ENCODE results near the gene TMEM9.
"Not testable (repeated sequence)": the region's sequence is repeated elsewhere in the genome, so short reads cannot be mapped to it uniquely, and the experiment has no call there.

Gene TMEM9

DNA sequence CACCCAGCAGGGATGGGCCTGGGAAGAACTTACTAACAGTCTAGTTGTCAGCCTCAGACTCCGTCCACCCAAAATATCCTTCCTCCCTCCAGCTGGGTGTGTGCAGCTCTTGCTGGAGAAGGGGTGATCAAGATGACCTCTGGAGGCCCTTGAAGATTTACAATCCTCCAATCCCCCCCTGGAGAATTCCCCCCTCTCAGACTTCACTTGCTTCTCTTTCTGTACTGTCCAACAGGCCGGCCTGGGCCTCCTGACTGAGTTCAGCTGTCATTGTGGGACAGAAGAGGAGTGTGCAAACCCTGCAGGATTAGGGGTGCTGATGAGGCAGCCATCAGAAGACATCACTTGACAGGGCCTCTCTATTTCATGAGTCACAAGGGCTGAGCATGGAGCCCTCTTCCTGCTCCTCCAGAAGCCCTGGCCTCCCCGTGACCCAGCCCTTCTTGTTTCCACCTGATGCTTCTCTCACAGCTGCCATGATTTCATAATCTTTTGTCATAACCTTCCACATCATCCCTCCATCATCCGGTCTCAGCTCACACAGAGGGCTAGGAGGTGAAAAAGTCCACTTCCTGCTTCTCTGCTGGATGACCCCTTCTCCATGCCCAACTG, 18.8 kb upstream of the TMEM9 start:
- no peak for DNase-seq

DNA sequence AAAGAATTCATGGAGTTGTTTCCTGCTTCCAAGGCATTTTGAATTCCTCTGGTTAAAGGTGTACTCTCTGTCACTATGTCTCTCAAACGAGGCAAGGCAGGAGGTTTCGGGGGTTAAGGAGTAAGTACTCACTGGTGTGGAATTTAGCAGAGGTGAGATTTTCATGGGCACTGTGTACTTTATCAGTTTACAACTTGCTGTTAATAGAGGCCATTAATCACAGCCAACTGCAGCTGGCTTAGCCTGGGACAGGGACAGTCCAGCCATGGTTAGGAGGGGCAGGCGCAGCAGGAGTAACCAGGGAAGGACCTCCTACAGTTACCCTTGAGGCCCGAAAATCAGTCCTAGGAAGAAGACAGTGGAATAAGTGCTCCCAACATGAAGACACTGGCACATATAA, 18.1 kb upstream of the TMEM9 start:
- no peak for DNase-seq

DNA sequence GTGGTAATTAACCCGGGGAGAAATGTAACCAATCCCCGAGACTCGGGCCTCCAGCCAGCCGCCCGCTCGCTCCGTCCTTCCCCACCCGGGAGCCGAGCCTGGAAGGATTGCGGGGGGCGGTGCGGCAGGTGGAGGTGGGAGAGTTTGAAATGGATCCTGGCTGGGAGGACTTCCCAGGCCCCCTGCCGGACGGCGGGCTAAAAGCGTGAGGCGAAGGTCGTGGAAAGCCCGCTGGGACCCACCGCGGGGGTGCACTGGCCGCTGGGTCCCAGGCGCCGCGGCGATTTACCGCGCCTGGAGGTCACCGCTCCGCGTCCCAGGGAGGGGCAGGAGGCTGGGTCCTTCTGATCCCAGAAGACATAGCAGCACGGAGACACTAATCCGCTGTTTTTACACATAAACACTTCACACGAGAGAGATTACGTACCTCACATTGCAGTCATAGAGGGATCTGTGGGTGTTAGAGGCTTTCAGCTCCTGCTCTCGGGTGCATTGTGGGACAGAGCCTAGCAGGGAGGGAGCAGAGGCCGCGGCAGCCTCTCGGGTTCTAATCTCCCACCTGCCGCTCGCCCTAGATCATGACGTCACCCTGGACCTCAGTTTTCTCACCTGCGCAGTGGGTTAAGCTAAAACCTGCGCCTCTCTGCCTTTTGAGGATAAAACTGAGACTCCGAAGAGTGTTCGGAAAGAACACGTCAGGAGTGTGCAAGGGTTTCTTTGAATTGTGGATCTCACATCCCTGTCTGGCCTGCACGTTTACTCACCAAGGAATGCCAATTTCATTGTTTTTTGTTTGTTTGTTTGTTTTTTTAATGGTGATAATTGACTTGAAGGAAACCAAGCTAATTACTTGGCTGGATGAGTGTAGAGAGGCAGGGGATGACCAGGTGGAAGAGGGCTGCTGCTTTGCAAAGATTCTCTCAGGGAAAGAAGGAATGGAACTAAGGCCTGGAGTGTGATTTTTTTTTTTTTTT, 17.1 kb upstream of the TMEM9 start:
- peak; percentile 43 for DNase-seq

DNA sequence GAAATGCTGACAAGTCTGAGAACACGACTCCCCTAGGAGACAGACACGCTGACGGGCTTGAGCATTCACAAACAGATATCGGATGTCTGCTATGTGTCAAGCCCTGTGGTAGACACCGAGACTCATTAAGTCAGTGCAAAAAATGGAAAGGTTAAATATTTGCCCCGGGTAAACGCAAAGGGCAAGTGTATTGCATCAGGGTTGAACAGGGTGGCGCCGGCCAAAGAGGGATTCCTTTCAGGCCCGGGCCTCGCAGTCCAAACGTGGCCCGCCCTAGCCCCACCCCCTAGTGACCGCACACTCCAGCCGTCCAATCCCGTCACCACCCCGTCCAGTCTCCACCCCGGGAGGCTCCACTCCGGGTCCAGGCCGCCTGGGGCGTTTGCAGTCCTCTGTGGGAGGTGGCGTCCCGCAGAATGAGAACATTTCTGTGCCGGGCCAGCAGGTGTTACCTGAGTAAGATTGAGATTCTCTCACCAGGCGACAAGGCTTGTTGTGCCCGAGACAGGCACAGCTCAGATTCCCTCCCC, 16.3 kb upstream of the TMEM9 start:
- peak; percentile 88 for DNase-seq

DNA sequence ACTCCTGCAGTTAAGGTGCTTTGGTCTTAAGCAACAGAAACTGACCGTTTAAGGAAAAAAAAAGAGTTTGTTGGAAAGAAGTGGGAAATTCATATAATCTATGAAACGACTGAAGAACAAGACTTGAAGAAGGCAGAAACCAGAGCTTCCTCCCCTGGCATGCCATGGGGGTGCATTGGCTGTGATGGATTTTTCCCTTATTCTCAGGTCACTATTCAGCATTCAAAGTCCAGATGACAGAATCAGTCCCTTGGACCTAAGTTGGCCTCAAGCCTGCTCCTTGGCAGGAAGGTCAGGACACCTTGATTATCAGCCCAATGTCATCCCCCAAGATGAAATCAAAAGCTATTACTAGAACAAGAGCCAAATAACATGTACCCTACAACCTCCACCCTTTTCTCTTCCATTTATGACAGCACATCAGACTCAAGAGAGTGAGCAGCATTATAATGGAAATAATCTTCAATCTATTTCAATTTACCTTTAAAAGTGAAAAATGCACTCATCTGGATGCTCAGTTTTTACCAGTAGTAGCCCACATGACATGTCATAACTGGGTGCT, 15.8 kb upstream of the TMEM9 start:
- DNase-seq: no peak

DNA sequence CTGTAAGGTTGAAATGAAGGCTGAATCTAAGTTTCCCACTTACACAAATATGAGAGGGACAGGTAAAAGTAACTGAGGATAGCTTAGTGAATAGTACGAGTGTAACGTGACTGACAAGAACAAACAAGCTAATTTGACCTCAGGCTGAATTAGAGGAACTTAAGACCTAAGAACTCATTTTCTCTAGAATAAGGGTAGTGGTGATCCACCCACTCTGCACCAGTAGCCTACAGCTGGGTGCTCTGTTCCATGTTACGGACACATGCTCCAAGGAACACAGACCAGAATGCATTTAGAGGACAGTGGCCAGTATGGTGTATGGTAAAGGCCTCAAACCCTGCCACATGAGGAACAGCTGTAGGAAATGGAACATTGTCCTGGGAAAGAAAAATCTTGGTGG, 14.9 kb upstream of the TMEM9 start:
- DNase-seq: no peak

DNA sequence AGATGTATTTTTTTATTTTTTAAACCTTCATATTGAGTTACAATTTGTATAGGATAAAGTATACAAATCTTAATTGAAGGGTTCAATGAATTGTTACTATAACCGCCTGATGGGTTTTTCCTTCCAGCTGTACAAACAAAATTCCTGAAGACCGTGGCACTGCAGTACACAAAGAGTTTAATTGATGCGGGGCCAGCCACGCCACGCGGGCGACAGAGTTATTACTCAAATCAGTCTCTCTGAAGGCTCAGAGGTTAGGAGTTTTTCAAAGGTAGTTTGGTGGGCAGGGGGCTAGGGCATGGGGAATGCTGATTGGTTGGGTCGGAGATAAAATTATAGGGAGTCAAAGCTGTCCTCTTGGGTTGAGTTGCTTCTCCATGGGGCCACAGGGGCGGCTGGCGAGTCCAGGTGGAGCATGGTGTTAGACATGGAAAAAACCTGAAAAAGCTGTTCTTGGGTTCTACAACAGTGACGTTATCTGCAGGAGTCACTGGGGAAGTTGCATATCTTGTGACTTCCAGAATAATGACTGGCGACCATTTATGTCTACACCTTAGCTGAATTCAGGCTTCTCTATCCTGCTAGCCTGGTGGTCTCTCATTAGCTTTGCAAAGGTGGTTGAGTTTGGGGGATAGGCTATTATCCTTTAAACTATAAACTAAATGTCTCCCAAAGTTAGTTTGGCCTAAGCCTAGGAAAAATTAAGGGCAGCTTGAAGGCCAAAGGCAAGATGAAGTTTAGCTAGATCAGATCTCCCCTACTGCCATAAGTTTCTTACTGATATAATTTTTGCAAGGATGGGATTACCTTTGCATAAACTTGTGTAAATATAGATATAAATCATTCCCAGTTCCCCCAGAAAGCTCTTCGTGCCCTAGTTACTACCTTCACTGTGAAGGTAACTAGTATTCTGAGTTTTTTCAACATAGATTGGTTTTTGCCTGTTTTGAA, 13.0 kb upstream of the TMEM9 start:
- DNase-seq: peak; percentile 30

DNA sequence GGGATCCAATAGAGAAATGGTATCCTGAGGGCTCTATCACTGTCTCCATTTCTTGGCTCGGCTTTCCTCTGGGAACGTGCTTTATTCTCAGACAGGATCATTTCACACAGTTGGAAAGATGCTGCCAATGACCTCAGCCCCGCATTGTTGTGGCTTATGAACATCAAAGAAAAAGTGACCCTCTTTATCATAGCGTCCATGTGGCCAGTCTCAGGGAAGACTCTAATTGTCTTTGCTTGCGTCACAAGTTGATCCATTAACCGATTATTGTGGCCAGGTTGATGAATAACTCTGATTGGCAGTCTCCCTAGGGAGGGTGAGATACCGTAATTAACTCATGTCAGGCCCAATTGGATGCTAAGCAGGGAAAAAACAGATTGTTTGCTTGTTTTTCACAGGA, 10.4 kb upstream of the TMEM9 start:
- DNase-seq: no peak

DNA sequence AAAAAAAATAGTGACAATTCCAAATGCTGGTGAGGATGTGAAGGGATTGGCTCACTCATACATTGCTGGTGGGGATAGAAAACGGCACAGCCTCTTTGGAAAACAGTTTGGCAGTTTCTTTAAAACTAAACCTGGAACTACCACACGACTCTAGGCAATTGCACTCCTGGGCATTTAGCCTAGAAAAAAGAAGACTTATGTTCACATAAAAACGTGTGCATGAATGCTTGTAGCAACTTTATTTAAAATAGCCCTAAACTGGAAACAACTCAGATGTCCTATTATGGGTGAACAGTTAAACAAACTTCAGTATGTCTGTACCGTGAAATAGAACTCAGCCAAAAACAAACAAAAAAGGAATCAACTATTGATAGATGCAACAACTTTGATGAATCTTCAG, 9.4 kb upstream of the TMEM9 start:
- no peak for DNase-seq

DNA sequence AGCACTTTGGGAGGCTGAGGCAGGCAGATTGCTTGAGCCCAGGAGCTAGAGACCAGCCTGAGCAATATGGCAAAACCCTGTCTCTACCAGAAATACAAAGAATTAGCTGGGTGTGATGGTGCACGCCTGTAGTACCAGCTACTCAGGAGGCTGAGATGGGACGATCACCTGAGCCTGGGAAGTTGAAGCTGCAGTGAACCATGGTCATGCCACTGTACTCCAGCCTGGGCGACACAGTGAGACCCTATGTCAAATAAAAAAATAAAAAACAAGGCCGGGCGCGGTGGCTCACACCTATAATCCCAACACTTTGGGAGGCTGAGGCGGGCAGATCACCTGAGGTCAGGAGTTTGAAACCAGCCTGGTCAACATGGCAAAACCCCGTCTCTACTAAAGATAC, 8.8 kb upstream of the TMEM9 start:
- not testable (repeated sequence) for DNase-seq

DNA sequence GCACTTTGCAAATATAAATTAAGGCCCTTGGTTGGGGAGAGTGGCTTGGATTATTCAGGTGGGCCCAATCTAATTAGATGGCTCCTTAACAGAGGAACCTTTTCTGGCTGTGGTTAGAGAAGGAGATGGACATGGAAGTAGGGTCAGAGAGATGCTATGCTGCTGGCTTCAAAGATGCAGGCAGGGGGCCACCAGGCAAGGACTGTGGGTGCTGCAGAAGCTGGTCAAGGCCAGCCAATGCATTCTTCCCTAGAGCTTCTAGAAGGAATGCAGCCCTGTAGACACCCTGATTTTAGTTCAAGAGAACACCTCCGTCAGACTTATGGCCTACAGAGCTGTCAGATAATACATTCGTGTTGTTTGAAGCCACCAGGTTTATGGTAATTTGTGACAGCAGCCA, 3.7 kb upstream of the TMEM9 start:
- no peak for DNase-seq

DNA sequence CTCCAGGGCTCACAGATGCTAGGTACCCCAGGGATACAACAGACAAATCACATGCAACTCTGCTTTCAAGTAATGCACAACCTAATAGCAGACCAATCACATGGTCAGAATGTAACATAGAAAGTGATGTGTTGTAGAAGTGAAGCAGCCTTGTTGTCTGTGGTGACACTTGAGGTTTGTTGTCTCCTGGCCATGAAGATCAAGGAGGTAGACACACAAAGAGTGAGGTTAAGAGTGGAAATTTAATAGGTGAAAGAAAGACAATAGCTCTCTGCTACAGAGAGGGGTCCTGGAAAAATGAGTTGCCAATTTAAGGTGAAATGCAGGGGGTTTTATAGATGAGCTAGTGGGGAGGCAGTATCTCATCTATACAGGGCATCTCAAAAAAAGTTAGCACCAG, 2.5 kb upstream of the TMEM9 start:
- no peak for DNase-seq

DNA sequence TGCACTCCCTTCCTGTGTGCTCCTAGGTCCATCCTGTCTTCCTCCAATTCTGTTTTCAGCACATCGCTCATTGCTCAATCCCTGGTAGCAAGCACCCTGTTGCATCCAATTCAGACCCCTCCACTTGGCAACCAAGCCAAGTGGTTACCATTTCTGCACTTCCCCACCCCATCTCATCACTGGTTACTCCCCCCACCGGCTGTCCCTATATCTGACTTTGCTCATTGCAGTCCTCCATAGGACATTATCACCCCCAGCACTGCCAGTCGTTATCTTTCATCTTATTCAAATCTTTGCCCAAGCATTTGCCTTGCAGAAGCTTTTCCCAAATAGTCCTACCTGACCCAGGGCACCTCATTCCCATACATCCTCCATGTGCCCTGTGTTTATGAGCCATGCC, 2.1 kb upstream of the TMEM9 start:
- DNase-seq: no peak

DNA sequence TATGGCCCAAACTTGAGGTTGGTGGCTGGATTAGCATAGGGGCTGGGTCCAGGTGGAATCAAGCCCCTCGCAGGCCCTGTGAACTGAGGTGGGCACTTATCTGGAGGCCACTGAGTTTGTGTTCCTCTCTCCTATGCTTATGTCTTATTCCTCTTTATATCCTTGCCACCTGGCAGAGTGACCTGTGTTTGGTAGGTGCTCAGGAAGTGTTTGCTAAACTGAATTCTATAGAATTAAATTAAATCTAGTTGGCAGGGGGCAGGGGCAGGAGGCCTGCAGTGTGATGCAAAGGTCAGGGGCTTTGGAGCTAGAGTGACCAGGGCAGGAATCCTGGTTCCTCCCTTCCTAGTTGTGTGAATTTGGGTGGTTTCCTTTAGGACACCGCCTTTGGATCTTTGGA, 1.1 kb upstream of the TMEM9 start:
- DNase-seq: no peak

DNA sequence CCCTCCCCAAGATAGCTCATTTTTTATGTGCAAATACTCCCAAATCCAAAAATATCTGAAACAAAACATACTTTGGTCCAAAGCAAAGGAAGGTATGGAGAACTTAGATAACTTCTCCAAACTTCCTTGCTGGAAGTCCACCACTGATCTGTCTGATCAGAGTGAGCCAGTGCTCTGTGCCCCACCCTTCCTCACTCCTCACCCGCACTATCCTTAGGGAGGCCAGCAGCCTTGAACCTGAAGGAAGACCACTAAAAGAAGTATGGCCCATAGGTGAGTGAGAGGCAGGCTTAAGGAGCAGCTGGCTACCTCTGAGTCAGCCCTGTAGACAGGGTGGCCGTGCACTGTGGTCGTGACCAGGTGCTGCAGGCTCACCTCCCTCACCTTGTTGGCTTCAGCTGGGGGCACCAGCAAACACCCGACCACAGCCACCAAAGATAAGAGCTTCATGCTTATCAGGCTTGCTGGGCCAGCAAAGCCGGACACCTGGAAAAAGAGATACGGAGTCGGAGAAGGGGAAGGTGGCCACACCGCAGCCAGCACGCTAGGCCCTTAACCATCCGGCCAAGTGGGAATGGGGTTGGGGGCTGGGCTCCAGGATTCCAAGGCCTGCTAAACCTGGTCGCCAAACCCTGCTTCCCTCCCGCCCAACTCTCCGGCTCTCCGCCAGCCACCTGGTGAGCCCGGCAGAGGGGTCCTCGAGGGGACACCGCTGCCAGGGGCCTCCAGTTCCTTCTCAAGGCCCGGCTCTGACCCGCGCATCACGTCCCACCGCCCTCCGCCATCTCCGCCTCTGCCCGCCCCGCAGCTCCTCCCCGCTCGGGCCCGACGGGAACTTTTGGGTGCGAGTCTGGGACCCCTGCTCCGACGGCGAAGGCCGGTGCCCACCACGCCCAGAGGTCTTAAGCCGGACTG, 543 bp downstream of the TMEM9 start:
- no peak for DNase-seq

DNA sequence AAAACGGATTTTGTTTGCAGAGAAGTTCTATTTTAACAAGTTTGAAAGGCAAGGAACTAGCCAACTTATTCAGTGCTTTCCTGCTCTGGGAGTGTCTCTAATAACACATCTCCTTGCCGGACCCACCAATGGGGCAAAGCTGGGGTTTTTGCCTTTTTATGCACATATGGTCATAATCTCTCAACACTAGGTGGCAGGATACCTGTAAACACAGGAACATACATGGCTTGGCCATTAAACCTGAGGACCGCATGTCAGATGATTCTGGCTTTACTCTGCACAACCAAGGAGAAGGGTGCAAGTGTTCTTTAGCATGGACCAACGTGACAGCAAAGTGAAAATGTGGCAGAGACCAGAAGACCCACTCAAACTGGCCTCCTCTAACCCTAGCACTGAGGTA, 4.9 kb downstream of the TMEM9 start:
- DNase-seq: no peak

DNA sequence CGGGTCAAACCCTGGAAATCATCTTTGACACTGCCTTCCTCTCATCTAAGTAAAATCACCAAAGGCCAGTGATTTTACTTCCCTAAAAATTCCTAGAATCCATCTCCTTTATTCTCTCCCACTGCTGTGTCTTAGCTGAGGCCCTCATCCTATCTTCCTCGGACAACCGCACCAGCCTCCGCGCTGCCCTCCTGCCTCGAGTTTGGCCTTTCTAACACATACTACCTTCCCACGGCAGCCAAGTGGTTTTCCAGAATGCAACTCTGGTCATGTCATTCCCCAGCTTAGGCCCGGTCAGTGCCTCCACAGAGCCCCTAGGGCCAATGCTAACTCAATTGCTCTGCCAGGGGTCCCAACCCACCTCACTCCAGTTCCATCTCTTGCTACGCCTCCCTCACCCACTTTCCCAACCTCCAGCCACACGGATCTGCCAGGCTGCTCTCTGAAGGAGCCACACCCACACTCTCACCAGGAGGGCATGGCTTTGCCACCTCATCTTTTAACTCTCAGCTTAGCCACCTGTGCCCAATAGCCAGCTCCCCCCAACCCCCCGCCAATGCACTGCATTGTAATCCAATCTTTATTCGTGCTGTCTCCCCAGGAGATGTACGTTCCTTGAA, 6.8 kb downstream of the TMEM9 start:
- DNase-seq: no peak

DNA sequence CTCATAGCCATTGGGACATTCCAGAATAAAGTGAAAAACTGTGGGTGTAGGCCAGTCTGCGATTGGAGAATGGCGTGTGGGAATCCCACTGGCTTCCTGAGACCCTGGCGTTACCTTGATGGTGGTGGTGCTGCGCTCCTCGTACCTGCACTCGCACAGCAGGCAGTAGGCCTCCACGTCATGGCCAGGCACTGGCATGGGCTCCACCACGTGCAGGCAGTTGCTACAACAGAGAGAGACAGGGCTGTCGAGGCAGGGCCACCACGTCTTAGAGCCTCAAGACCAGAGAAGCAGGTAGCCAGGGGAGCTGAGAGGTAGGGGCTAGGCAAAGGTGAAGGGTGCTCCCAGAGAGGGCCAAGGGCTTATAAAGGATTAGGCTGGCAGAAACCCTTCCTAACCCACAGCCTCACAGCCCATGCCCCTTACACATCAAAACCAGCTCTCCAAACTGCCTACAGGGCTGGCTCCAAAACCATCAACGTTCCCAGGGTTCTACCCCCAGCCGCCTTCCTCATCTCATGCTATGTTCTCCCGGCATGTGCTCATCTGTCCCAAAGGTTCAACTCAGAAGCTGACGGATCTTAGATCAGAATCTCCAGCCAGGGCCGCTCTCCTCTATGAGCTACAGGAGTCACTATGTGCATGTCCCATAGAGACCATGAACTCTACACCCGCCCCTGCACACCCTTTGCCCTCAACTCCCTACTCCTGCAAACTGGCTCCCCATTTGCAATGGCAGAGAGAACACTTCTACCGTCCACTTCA, 7.5 kb downstream of the TMEM9 start:
- no peak for DNase-seq

DNA sequence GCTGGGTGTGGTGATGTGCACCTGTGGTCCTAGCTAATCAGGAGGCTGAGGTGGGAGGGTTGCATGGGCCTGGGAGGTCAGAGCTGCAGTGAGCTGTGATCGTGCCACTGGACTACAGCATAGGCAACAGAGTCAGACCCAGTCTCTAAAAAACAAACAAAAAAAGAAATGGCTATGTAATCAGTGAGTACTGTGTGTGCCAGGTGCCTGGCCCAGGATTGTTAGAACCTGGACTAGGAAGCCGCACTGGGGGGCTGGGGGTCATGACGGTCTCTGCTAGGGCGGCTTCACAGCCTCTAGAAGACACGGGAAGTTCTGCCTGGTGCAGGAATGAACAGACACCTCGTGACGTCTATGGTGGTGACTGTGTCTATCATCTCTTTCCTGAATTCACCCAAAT, 8.5 kb downstream of the TMEM9 start:
- no peak for DNase-seq

DNA sequence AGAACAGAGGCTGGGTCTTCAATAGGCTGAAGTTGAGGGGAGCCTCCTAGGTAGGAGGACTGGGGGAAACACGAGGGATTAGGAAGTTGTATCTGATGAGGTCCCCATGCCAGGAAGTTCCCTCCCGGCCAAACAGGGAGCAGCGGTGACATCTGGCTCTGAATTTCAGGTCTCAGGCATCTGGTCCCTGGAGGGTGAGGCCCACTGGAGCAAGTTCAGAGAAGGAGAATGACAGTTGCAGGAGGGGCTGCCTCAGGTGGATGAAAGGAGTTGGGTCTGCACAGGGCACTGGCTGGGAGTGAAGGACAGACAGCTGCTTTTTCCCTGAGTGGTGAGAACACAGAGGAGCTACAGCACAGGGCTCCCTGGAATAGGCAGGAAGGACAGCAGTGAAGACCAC, 9.1 kb downstream of the TMEM9 start:
- no peak for DNase-seq
